ENCODE data around the gene UNC45A.

DNA sequence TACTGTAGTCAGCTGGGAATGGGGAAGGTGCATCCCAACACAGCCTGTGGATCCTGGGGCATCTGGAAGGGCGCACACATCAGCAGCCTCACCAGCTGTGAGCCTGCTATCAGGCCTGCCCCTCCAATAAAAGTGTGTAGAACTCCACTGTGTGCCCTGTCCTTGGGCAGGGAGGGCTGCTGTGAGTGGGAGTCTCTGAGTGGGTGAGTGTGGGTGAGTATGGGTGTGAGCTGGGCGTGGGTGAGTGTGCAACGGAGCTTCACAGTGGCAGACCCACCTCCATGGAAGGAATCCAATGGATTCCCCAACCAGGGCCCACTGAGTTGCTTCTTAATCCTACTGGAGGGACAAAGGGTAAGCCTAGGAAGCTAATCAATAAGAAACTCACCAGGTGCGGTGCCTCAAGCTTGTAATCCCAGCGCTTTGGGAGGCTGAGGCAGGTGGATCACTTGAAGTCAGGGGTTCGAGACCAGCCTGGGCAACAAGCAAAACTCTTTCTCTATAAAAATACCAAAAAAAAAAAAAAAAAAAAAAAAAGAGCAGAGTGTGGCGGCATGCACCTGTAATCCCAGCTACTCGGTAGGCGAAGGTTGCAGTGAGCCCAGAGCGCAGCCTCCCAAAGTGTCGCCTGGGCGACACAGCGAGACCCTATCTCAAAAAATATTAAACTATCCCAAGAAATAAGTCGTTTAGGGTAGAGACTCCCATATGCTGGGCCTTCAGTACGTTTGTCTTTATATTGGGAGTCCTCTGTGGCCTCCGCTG, 19.0 kb downstream of the UNC45A start:
- TF ChIP-seq, protein P1, sequence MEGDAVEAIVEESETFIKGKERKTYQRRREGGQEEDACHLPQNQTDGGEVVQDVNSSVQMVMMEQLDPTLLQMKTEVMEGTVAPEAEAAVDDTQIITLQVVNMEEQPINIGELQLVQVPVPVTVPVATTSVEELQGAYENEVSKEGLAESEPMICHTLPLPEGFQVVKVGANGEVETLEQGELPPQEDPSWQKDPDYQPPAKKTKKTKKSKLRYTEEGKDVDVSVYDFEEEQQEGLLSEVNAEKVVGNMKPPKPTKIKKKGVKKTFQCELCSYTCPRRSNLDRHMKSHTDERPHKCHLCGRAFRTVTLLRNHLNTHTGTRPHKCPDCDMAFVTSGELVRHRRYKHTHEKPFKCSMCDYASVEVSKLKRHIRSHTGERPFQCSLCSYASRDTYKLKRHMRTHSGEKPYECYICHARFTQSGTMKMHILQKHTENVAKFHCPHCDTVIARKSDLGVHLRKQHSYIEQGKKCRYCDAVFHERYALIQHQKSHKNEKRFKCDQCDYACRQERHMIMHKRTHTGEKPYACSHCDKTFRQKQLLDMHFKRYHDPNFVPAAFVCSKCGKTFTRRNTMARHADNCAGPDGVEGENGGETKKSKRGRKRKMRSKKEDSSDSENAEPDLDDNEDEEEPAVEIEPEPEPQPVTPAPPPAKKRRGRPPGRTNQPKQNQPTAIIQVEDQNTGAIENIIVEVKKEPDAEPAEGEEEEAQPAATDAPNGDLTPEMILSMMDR (IDR thresholded peaks at IDR 0.05), result no peak
- TF ChIP-seq POLR2A (IDR thresholded peaks at IDR 0.05), result no peak

Measured in right lobe of liver (tissue), 4 donors.